Testis (tissue), 3 donors: ENCODE data around the gene CKAP5. TPM values are rescaled to one million over a fixed set of nuclear protein-coding genes. Genes with fewer than 3 reads are reported as not detected.

ENCODE experiments used
- DNase-seq: peaks from one replicate; pipeline ENCODE4 v3.0.0-alpha.2; 2019
- H3K27ac ChIP-seq, 2 donors: fragments of 200-600 bp; sonication (generic); one replicate each; pipeline ENCODE4 v1.5.1; 2019
- H3K27me3 ChIP-seq: fragments of 200-600 bp; sonication (generic); one replicate; pipeline ENCODE4 v1.5.1; 2019
- H3K36me3 ChIP-seq: fragments of 200-600 bp; sonication (generic); one replicate; pipeline ENCODE4 v1.5.1; 2017; ENCODE audit warnings: low read depth; ENCODE audit errors: missing control alignments
- H3K4me1 ChIP-seq: fragments of 200-600 bp; sonication (generic); one replicate; pipeline ENCODE4 v1.5.1; 2019
- H3K4me3 ChIP-seq, 2 donors: fragments of 200-600 bp; sonication (generic); one replicate each; pipeline ENCODE4 v1.5.1; 2017 to 2019
- H3K9me3 ChIP-seq: fragments of 200-600 bp; sonication (generic); one replicate; pipeline ENCODE4 v1.5.1; 2017
- CTCF ChIP-seq, 3 experiments: fragments of 450-650 bp in 2 of 3; fragments of 200-600 bp in 1 of 3; sonication (generic) in 1 of 3; IDR thresholded peaks; one replicate each; pipeline ENCODE4 v1.5.1; 2016 to 2019; ENCODE audit warnings: antibody characterized with exemption in 3 of 3, mild to moderate bottlenecking in 2 of 3, moderate library complexity in 1 of 3
- POLR2A ChIP-seq: fragments of 450-650 bp; IDR thresholded peaks from one replicate; pipeline ENCODE4 v1.6.1; 2017; ENCODE audit warnings: antibody characterized with exemption, mild to moderate bottlenecking, moderate library complexity
- WGBS, 2 donors: methylation state at CpG; one replicate each; pipeline ENCODE4 v1.1.5; 2018; 5-methylcytosine and 5-hydroxymethylcytosine counted together
- intact Hi-C: fragments of 100-400 bp; cut with DNase I; formaldehyde crosslinking; loops from one replicate; pipeline ENCODE4 v1.15.1; 2023; ENCODE audit warnings: low total_unique reads
- polyA plus RNA-seq: library from polyadenylated mRNA; stranded (reverse); fragments of 350-450 nt; fragmentation: Illumina TruSeq; extraction: RNeasy Lipid Tissue Mini Kit (QIAGEN cat#74804); gene quantifications from one replicate; pipeline ENCODE4 v1.2.3, GENCODE V29; 2014; ENCODE audit warnings: low read depth, low replicate concordance; ENCODE audit not compliant: insufficient read depth
- total RNA-seq, 2 donors: library from RNA; depleted of rRNA; stranded (reverse); fragments of >200 nt; gene quantifications; one replicate each; pipeline ENCODE4 v1.2.3, GENCODE V29; 2016

Gene CKAP5
- total and polyA plus RNA-seq, 3 donors from 2014 or later, result 92.3 to 118 (median 106) TPM

GRCh38 chr11:46743693-46744339 is 102.3 kb downstream of the CKAP5 start:
- Histone ChIP-seq H3K4me1 (peaks cover 5% of the 10 kb centered on the region), H3K9me3 (no peaks in the 10 kb centered on the region), H3K36me3 (no peaks in the 10 kb centered on the region), H3K27ac (peak overlapping the region in 1 of 2 donors; percentile 50), H3K27me3 (no peaks in the 10 kb centered on the region), H3K4me3 (no peak overlapping the region)
- no peak for DNase-seq
- intact Hi-C loops, result no loop called here
- TF ChIP-seq POLR2A (no peak), CTCF (IDR thresholded peaks at IDR 0.05) (no peak)
- 55 to 65% methylated on average over 10 of the region's 10 CpGs for WGBS, 2 donors

DNA sequence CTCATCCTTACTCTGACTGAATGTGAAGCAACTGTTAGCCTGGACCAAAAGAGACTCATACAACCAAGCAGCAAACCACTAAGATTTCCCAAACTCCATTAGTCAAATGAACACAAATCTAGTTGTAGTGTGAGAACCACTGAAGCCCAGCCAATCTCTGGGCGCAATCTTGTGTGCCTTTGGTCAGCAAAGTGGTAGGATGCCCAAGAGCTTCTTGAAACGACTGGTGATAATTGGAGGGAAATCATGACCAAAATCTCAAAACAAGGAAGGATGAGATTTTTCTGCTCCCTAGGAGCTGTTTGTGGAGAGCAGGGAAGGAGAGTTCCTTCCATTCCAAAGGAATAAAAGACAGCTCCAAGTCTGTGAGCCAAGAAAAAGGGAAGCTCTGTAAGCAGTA is 103.0 kb downstream of the CKAP5 start:
- intact Hi-C loops, result no loop called here
- no peak for DNase-seq
- peaks cover 8% of the 10 kb centered on the region for H3K4me1 ChIP-seq
- no peaks in the 10 kb centered on the region for H3K36me3 ChIP-seq
- peak overlapping the region in 1 of 2 donors; percentile 50 for H3K27ac ChIP-seq
- H3K27me3 ChIP-seq, result no peaks in the 10 kb centered on the region
- no peak overlapping the region for H3K4me3 ChIP-seq
- no peak for TF ChIP-seq POLR2A
- TF ChIP-seq CTCF (IDR thresholded peaks at IDR 0.05), result no peak
- 67 to 68% methylated on average over 2 of the region's 2 CpGs for WGBS, 2 donors
- no peaks in the 10 kb centered on the region for H3K9me3 ChIP-seq

DNA sequence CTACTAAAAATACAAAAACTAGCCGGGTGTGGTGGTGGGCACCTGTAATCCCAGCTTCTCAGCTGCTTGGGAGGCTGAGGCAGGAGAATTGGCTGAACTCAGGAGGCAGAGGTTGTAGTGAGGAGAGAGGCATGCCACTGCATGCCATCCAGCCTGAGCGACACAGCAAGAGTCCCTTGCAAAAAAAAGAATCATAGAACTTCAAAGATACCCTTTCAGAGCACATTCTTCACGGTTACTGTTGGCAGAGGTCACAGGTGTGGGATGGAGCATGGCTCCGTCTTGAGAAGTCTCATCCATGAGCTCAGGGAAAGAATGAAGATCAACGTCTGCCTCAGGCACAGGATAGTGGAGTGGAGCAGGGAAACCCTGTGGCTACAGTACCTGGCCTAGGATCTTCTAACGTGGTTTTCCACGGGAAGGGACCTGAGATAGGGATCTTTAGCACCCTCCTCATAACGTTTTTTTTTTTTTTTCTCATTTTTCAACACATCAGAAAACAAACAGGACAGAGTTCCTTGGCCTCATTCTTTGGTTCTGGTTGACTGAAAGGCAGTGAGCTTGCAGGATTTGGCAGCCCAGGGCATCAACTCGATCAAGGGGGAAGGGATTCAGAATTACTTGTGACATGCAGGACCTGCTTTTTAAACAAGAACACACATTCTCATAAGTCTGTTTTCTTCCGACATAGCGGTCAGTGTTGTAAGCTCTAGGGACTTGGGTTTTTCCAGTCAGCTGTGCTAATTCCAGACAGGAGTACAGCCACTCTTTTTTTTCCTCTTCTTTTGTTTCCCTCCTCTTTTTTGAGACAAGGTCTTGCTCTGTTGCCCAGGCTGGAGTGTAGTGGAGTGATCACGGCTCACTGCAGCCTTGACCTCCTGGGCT is 104.2 kb downstream of the CKAP5 start:
- DNase-seq, result no peak
- no peak overlapping the region for H3K4me3 ChIP-seq
- H3K27ac ChIP-seq, result no peak overlapping the region
- peaks cover 8% of the 10 kb centered on the region for H3K4me1 ChIP-seq
- TF ChIP-seq CTCF (IDR thresholded peaks at IDR 0.05), result no peak
- no peak for TF ChIP-seq POLR2A
- no peaks in the 10 kb centered on the region for H3K36me3 ChIP-seq
- intact Hi-C loops, result no loop called here
- H3K27me3 ChIP-seq, result no peaks in the 10 kb centered on the region
- no peaks in the 10 kb centered on the region for H3K9me3 ChIP-seq
- 67 to 72% methylated on average over 12 of the region's 12 CpGs for WGBS, 2 donors

GRCh38 chr11:46738887-46739286 is 107.2 kb downstream of the CKAP5 start:
- H3K27me3 ChIP-seq, result no peaks in the 10 kb centered on the region
- DNase-seq, result no peak
- no peaks in the 10 kb centered on the region for H3K36me3 ChIP-seq
- WGBS, 2 donors, result 59 to 73% methylated on average over 6 of the region's 6 CpGs
- no peak overlapping the region for H3K4me3 ChIP-seq
- intact Hi-C loops, result no loop called here
- peaks cover 6% of the 10 kb centered on the region for H3K4me1 ChIP-seq
- no peaks in the 10 kb centered on the region for H3K9me3 ChIP-seq
- no peak overlapping the region for H3K27ac ChIP-seq
- TF ChIP-seq CTCF (IDR thresholded peaks at IDR 0.05) (no peak), POLR2A (no peak)
